ENCODE results near the gene LRP1B. TPM values are rescaled to one million over a fixed set of nuclear protein-coding genes. Genes with fewer than 3 reads are reported as not detected.

The LRP1B gene
- total and polyA plus RNA-seq, 2 of the 8 experiments (the other 6 are each of a cell fraction or from before 2014, with no cell fraction given) = 0.03 TPM; not detected in 1

- TF ChIP-seq RAD21 (IDR thresholded peaks at IDR 0.05 in 1 of 2, conservative IDR thresholded peaks at IDR 0.05 in 1 of 2; ENCODE audit: low read depth in 2 of 2, low read length in 2 of 2) (no peak), TEAD4 (IDR thresholded peaks at IDR 0.05; ENCODE audit: low read depth, low read length) (no peak), SAP30 (IDR thresholded peaks at IDR 0.05; ENCODE audit: insufficient read depth, insufficient replicate concordance, low read length) (no peak), POU5F1 (IDR thresholded peaks at IDR 0.05; ENCODE audit: low read depth, low read length) (no peak), TAF7 (optimal IDR thresholded peaks at IDR 0.05; ENCODE audit: borderline replicate concordance, low read depth, low read length) (no peak)
These were observed 1451.1 kb downstream of the LRP1B start (continued) for GRCh38 chr2:140679752-140680151.

All from H1 (cell line).